ENCODE results near the gene MTARC2. TPM values are rescaled to one million over a fixed set of nuclear protein-coding genes. Genes with fewer than 3 reads are reported as not detected.
"Not testable (repeated sequence)": the region's sequence is repeated elsewhere in the genome, so short reads cannot be mapped to it uniquely, and the experiment has no call there.

MTARC2 gene
- total RNA-seq = 13.3 TPM

DNA sequence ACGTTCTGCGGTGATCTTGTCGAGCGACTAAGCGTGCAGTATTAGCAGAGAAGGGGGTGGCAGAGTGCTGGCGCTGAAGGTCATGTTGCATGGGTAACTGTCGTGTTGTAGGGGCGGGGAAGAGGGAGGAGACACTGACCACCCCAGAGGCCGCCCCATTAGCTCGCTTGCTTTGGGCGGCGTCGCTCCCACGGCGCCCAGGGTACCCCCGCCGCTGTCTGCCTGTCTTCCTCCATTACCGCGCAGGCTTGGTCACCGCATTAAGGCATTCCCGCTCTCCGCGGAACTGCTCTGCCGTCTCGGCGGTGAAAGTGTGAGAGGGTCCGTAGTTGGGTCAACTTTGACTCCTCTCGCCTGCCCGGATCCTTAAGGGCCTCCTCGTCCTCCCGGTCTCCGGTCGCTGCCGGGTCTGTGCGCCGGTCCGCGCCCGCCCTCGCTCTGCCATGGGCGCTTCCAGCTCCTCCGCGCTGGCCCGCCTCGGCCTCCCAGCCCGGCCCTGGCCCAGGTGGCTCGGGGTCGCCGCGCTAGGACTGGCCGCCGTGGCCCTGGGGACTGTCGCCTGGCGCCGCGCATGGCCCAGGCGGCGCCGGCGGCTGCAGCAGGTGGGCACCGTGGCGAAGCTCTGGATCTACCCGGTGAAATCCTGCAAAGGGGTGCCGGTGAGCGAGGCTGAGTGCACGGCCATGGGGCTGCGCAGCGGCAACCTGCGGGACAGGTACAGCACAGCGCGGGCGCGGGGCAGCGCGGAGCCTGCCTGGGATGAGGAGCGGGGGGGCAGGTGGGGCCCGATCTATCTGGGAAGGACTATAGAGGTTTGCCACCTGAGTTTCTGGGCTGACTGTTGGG is at the start of gene MTARC2:
TSS of gene MTARC2 (plus strand) at position 234 of the 846 bp plus-strand sequence. CDS start at position 444, 210 bp downstream.
- DNase-seq = peak; percentile 90

DNA sequence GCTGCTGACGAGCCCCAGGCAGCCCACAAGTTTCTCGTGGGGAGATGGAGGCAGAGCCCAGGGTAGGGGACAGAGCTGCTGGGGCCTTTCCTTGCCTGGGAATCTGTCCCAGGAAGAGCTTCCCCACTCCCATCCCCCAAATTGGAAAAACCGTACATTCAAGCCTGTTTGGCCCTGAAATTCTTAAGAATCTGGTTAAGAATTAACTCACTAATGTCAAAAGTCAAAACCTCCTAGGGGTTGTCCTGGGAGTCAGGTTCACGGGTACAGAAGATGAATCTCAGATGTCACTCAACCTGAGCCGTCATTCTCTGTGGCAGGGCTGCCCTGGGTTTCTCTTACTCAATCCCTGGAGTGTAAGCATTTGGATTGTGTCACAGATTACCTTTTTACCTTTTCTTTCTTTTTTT is 49.5 kb upstream of the MTARC2 start:
- no peak for DNase-seq

DNA sequence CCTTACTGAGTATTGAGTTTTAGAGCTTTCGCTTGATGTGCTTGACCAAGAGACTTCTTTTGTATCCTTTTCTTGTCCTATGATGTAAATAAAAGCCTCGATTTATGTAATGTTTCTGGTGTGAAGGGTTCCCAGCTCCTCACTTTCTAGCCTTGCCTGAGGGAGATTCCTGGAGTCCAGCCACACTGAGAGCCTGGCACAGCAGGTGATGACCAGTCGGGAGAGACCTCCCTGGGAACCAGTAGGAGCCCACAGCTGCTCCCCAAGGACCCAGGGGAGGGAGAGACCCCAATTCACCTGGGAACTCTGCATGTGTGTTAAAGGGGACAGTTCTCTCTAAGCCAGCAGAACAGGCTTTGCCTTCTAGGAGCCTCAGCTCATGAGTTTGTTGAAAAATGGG is 49.1 kb upstream of the MTARC2 start:
- DNase-seq = no peak

DNA sequence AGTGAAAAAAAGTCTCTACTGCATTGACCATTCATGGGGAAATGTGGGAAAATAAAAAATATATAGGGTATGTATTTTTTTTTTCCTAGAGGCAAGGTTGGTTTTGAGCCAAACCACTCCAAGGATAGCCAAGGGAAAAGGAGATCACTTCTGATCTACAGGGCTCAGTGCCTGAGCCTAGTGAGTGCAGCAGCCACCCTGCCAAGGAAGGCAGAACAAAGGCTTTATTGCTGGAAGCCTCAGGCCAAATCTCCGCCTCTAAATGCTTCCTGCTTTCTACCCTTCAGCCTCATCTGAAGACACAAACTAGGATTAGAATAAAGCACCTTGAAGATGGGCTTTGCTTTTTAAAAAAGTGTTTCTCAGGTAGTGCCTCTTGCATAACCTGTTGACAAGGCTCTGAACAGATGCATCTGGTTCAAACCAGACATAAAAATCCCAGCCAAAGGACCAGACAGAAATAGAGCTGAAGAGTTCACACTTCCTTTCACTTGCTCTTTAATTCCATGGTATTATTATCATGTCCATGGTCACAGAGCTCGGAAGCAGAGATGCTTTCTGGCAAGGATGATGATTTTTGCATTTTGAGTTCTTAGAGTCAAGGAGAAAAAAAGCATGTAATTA is 47.5 kb upstream of the MTARC2 start:
- peak; percentile 50 for DNase-seq

DNA sequence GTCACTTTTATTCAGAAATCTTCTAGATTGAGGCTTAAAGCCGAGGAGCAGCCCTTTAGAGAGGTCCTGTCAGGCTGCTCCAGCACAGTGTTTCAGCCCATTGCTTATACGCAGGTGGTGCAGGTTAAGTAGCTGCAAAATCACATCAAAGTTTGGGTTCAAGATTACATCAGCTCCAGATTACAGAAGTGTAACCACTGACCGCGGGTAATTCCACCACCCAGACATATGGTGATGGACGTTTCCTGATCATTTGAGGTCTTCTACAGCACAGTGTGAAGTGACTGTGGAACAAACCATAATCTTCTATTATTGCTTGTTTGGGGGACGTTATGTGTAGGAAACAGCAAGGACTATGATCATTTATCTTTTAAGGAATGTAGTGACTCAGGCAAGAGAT is 46.1 kb upstream of the MTARC2 start:
- DNase-seq = no peak

DNA sequence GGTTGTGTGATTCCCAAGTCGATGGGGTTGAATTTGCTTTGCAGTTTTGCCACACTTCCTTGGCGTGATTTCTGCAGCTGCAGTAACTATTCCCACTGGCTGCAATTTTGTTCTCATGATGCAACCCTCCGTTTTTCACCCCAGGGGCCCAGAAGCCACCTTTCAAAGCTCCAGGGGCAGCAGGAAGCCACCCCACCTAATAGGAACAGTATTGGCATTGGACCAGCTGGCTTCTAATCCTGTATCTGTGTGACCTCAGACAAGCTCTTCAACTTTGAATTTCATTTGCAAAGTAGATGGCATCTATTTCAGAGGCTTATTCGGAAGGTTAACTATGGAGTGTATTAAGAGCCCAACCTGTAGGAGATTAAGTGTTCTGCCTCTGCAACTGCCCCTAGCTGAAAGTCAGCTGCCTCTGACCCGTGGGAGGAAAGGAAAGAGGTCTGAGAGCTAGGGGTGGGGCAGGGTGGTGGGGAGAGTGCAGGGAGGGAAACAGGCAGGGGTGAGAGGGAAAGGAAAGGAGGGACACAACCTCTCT is 45.3 kb upstream of the MTARC2 start:
- DNase-seq = peak; percentile 44

DNA sequence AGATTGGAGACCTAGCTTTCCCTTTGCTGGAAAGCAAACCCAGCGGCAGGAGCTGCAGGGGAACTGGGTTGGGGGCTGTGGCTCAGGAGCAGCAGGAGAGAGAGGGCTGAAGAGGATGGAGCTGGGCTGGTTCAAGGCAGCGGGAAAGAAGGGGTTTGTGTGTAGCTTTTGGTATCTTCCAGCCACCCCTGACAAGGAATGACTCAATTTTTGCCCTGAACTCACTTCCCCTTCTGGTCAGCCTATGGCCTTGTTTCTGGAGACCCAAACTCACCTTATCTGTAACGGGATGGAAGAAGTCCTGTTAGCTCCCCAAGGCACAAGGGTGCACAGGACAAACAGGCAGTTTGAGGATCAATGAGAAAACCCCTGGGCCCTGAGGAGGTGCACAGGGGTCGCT is 44.8 kb upstream of the MTARC2 start:
- DNase-seq = no peak

DNA sequence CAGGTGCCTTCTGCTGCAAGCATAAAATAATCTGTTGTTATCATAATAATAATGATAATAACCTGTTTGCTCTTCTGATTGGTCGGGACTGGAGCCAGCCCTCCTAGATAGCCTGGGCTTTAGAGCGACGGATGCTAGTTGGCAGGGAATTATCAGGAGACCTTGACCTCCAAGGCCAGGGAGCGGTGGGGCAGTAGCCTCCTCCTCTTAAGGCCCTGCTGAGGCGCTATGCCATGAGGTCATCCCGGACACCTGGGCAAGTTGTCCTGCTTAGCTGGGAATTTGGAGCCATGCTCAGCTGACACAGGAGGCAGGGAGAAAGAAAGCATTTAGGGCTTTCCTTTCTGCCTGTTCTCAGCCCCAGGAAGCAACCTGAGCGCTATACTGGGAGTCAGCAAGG is 42.3 kb upstream of the MTARC2 start:
- DNase-seq = no peak

DNA sequence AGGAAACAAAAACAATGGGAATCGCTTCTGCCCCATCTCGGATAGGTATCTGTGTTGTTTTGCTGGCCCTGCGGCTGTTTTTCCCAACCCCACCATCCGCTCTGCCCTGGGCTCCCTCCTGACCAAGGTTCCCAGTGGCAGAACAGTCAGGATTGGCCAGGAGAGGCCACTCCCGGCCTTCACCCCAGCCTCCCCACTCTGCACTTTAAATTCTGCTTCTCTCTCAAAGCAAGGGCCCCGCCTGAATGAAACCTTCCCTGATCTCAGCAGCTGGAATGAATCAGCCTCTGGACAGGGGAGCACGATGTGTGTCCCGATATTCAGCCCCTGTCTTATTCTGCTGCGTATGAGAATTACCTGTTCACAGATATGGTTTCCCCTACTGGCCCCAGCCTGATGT is 41.6 kb upstream of the MTARC2 start:
- no peak for DNase-seq

DNA sequence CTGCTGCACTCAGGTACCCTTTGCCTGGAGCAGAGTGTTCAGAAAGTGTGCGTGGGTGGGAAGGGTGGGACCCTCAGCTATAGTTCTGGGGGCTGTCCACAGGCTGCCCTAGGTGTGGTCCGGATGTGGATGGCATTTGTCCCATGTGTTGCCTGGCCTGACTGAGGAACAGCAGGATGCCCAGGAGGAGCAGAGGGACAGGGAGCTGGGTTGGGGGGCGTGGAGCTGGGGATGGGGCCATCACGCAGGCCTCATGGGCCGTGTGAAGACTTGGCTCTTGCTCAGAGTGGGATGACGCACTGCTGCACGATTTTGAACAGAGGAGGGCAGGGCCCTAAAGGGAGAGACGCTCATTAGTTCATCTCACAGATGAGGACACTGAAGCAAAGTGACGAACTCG is 41.0 kb upstream of the MTARC2 start:
- DNase-seq = no peak

DNA sequence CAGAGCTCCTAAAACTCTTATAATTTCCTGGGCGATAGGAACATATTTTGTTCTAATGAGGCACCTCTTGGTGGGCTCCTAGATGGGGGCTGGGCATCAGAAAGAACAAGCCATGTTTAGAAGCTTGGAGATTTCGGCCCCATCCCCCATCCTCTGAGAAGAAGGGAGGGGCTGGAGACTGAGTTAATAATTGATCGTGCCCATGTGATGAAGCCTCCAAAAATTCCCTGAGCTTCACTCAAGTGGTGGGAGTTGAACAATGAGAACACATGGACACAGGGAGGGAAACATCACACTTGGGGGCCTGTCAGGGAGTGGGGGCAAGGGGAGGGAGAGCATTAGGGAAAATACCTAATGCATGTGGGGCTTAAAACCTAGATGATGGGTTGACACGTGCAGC is 39.9 kb upstream of the MTARC2 start:
- DNase-seq = no peak

DNA sequence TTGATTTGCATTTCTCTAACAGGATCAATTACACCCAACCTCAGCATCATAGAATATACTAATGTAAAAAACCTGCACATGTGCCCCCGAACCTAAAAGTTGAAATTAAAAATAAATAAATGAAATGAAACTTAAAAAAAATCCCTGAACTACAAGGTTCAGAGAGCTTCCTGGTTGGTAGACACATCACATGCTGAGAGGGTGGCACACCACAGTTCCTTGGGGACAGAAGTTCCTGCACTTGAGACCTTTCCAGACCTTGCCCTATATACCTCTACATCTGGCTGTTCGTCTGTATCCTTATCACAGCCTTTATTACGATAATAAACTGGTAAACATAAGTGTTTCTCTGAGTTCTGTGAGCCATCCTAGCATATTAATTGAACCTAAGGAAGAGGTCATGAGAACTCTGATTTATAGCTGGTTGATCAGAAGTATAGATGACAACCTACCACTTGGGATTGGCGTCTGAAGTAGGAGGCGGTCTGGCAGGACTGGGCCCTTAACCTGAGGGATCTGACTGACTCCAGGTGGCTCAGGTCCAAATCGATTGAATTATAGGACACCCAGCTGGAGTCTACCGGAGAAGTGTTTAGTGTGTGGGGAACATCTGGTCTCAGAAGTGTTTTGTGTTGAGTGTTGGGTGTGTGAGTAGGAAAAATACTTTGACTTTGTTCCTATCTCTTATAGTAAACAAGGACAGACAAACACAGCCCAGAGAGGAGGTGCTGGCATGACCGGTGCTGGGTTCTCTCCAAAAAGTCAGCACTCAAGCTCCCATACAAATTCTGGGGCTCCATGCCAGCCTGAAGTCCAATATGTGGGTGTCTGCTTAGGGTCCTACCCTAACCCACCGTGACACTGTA is 39.0 kb upstream of the MTARC2 start:
- no peak for DNase-seq

DNA sequence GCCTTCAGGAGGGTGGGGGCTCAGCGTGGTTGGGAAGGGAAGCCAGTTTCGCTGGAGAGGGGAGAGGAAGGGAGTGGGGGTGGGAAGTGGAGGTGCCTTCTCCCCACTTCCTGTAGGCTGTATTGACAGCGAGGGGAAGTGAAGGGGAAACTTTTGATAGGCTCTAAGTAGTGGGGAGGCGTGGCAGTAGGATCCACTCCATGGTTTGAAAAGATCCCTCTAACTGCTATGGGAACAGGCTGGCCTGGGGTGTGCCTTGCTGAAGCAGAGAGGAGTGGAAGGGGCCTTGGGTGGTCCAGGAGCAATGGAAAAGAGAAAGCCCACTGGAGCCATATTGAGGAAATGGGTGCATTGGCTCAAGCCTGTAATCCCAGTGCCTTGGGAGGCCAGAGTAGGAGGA is 37.8 kb upstream of the MTARC2 start:
- DNase-seq = no peak

DNA sequence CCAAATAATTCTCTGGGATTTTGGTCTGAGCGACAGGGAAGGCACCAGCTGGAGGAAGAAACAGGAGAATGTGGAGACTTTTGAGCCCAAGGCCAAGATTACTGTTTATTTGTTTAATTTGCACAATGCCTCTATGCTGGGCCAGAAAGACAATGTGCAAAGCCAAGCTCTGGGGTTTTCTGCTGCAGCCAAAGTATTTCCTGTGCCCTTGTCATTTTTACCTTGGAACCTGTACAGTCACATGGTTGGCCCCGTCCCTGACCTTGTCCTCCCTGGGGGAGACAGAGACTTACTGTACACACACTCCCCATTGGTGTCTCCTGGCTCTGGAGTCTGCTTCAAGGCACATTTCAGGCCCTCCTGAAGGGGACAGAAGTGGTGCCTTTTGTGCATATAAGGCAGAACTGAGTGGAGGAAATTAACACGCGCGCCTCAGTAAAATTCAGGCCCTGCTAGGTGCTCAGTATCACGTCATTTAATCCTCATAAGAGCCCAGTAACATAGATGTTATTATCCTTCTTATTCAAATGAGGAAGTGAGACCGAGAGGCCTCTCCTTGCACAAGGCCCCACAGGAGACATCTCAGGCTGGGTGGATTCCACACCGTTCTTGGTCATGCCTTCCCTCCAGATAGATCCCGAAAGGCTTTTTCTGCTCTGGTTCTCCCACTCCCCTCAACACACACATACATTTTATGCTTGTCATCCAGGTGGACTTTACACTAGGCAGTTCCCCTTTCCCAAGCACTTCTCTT is 36.9 kb upstream of the MTARC2 start:
- DNase-seq = no peak

DNA sequence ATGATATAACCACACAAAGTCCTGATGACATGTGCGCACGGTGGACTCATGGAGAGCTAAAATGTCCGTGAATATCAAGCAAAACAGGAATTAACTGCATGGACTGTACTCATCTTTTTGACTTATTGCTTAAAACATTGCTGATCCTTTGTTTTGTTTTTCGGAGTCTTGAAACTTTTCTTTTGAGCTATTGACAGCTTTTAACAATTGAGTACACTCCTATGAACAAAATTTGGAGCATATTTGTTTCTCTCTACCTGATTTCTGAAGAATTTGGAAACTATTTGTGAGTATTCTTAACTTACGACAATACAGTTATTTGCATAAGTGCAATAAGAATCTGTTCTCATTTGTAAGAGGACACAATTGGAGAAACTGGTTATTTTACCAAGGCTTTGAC is 32.1 kb upstream of the MTARC2 start:
- not testable (repeated sequence) for DNase-seq

DNA sequence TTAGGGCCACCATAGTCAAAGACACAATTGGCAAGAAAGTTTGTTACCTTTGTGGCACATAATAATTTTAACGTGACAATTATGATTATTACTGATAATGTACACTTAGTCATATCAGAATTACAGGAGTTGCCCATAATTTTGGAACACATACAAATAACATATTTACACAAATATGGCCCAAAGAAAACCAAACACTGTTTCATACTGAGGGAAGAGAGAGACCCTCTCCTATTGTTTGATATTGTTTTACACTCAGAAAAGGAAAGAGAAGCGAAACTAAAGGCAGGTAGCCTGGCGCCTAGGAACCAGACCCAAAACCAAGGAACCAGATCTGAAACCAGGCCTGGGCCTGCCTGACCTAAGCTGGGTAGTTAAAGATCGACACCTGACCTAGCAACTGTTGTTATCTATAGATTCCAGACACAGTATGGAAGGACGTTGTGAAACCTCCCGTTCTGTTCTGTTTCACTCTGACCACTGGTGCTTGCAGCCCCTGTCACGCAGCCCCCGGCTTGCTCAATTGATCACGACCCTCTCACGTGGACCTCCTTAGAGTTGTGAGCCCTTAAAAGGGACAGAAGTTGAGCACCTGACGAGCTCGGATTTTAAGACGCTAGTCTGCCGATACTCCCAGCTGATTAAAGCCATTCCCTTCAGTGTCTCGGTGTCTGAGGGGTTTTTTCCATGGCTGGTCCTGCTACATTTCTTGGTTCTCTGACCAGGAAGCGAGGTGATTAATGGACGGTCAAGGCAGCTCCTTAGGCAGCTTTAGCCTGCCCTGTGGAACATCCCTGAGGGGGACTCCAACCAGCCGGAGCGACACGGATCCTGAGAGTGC is 30.1 kb upstream of the MTARC2 start:
- no peak for DNase-seq

DNA sequence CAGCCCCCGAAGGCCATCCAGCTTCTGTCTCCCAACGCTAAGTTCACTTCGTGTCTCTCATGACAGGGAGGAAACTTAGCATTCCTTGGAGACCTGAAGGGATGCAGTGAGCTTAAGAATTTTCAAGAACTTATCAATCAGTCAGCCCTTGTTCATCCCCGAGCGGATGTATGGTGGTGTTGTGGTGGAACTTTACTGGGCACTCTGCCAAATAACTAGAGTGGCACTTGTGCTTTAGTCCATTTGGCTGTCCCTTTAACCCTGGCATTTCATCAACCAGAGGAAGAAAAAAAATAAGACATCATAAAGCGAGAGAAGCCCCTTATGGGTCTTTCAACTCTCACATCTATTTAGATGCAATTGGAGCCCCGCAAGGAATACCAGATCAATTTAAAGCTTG is 26.9 kb upstream of the MTARC2 start:
- DNase-seq = peak; percentile 41

DNA sequence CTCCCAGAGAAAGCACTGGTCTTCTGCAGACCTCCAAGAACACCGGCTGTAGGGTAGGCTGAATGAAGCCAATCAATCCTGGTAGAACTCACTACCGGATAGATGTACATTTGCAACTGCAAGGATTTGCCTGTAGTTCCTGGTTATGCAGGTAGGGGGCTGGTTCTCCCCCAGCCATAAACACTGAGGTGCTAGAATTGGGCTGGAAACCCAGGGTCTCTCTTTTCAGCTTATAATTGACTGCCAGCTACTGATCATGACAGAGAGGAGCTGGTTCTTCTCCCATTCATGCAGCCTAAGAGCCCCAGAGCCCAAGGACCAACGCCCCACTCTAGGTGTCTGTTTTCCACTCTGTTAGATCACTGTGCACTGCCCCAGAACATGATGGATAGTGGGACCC is 21.5 kb upstream of the MTARC2 start:
- DNase-seq = no peak

DNA sequence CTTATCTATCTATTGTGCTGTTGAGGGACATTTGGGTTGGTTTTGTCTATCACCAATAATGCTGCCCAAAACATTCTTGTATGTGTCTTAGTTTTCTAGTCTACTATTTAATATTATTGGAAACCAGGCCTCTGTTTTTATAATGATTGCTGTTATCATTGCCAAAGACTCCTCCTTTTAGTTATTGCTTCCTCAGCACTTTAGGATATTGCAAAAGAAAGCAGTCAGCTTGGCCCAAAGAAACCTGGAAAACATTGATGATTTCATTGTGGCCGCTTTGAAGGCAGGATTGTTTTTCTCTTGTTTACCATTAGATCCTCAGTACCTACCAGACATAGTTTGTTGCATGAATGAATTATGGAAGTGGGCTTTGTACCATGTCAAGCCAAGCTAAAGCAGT is 20.6 kb upstream of the MTARC2 start:
- no peak for DNase-seq

DNA sequence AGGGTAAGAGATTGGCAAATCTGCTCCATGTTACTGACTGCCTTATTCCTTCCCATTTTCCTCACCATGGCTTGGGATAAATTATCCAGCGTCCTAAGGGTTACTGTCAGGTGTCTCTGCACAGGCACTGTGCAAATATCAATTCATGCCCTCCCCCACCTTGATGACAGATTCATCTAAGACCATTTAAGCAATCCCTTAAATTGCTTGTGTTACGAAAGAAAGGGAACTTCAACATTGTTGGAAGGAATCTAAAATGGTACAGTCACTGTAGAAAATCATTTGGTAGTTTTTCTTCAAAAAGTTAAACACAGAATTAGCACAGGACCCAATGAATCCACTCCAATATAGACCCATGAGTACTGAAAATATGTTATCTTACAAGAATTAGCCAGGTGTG is 17.6 kb upstream of the MTARC2 start:
- no peak for DNase-seq

DNA sequence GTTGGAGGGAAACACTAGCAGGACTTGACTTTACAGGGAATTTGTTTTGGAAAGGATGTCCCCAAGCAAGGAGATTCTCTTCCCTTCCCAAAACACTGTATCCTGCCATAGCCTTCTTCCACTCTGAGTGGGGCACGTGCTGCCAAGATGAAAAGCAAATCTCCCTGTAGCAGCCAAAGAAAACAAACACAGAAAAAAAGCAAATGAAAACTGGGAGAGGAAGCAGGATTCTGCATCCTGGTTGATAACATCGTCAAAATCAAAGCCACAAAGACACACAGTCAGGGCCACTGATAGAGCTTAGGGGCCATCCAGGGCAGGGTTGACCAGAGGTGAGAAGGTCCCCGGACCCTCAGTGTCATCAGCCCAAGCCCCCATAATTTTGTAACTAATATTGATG is 16.0 kb upstream of the MTARC2 start:
- DNase-seq = no peak
